ENCODE data around the gene RAB17.

DNA sequence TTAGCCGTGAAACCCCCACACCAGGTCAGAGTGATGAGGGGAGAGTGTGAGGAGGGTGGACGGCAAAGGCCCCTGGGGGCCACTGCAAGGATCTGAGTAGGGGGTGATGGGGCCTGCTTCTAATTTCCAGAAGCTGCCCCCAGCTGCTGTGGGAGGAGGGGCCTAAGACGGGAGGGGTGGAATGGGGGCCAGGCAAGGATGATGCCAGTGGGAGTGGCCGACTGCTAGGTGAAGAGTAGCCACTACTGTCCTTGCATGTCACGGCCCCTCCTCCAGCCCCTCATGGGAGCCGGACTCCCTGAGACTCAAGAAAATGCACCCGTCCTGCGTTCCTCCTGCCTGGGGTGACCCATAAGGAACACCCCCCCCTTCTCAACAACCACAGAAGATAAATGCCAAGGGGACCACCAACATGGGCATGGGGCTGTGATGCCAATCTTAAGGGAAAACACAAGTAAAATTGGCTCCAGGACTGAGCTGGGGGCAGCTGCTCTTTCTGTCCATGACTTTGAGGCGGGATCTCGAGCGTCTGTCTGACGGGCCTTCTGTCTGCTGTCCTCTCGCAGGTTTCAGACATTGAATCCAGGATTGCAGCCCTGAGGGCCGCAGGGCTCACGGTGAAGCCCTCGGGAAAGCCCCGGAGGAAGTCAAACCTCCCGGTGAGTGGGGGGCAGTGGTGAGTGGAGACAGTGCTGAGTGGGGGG is 48.4 kb downstream of the RAB17 start:
- no peak for TF ChIP-seq POLR2AphosphoS5 (IDR thresholded peaks at IDR 0.05)
- TF ChIP-seq, protein P1, sequence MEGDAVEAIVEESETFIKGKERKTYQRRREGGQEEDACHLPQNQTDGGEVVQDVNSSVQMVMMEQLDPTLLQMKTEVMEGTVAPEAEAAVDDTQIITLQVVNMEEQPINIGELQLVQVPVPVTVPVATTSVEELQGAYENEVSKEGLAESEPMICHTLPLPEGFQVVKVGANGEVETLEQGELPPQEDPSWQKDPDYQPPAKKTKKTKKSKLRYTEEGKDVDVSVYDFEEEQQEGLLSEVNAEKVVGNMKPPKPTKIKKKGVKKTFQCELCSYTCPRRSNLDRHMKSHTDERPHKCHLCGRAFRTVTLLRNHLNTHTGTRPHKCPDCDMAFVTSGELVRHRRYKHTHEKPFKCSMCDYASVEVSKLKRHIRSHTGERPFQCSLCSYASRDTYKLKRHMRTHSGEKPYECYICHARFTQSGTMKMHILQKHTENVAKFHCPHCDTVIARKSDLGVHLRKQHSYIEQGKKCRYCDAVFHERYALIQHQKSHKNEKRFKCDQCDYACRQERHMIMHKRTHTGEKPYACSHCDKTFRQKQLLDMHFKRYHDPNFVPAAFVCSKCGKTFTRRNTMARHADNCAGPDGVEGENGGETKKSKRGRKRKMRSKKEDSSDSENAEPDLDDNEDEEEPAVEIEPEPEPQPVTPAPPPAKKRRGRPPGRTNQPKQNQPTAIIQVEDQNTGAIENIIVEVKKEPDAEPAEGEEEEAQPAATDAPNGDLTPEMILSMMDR (IDR thresholded peaks at IDR 0.05): no peak
